Kidney (tissue), 14 donors: ENCODE results near the gene FUBP3. TPM values are rescaled to one million over a fixed set of nuclear protein-coding genes. Genes with fewer than 3 reads are reported as not detected.

Experiments used
- DNase-seq, 5 donors: peaks; one replicate each; pipeline ENCODE4 v3.0.0-alpha.2; 2013 to 2020
- FAIRE-seq: peaks from 2 replicates; lab custom pipeline; 2012; peaks lifted over from hg19 to GRCh38; lab: Jason Lieb, UNC
- H3K27ac ChIP-seq, 2 donors: one replicate each; pipeline ENCODE4 v1.7.0; 2013; ENCODE audit warnings: low read depth in 2 of 2, low read length in 2 of 2, inconsistent platforms in 1 of 2
- H3K27me3 ChIP-seq: one replicate; pipeline ENCODE4 v1.7.1; 2013; ENCODE audit warnings: low read length, inconsistent platforms; ENCODE audit not compliant: control insufficient read depth, insufficient read depth
- H3K36me3 ChIP-seq, 3 donors: one replicate each; pipeline versions ENCODE4 v1.7.0 to v1.7.1; 2013; ENCODE audit warnings: low read length in 3 of 3, control low read depth in 1 of 3, inconsistent platforms in 1 of 3; ENCODE audit not compliant: insufficient read depth in 3 of 3, control insufficient read depth in 2 of 3
- H3K4me1 ChIP-seq, 3 donors: one replicate each; pipeline versions ENCODE4 v1.7.0 to v1.7.1; 2013; ENCODE audit warnings: low read length in 3 of 3, inconsistent platforms in 1 of 3, low read depth in 1 of 3; ENCODE audit not compliant: control insufficient read depth in 2 of 3, insufficient read depth in 2 of 3
- H3K4me3 ChIP-seq, 3 donors: one replicate each; pipeline versions ENCODE4 v1.7.0 to v1.8.1; 2013; ENCODE audit warnings: low read length in 3 of 3, control low read depth in 1 of 3, inconsistent platforms in 1 of 3
- H3K9ac ChIP-seq, 3 donors: one replicate each; pipeline versions ENCODE4 v1.7.0 to v1.7.1; 2013; ENCODE audit warnings: low read length in 3 of 3, control low read depth in 1 of 3, inconsistent platforms in 1 of 3
- H3K9me3 ChIP-seq, 3 donors: one replicate each; pipeline versions ENCODE4 v1.7.0 to v1.7.1; 2013; ENCODE audit warnings: low read length in 3 of 3, control low read depth in 1 of 3, inconsistent platforms in 1 of 3; ENCODE audit not compliant: control insufficient read depth in 2 of 3, insufficient read depth in 1 of 3
- CTCF ChIP-seq: IDR thresholded peaks from 3 replicates; pipeline ENCODE4 v1.5.1; 2012; ENCODE audit warnings: mild to moderate bottlenecking, moderate library complexity, borderline replicate concordance; ENCODE audit not compliant: insufficient read depth; ENCODE audit errors: extremely low read depth
- intact Hi-C: fragments of 100-400 bp; cut with DNase I; formaldehyde crosslinking; loops from one replicate; pipeline ENCODE4 v1.11.1; 2022
- polyA plus RNA-seq: library from polyadenylated mRNA; stranded (reverse); fragments of 350-450 nt; fragmentation: Illumina TruSeq; extraction: RNeasy Lipid Tissue Mini Kit (QIAGEN cat#74804); gene quantifications from one replicate; pipeline ENCODE4 v1.2.3, GENCODE V29; 2014; ENCODE audit warnings: low read depth, low replicate concordance; ENCODE audit not compliant: insufficient read depth
- total RNA-seq: library from RNA; stranded (reverse); fragmentation: NEBNext Ultra II Directional; extraction: Animal tissue kit (Norgen Biotek cat#: 25700); gene quantifications from one replicate; pipeline ENCODE4 v1.2.1, GENCODE V29; 2021
- donor health status: control.
- donor health status: control.
- donor health status: control.
- donor health status: control.
- donor health status: control.
- donor health status: DM: yes; HTN: yes; CAD: no.
- donor health status: Normal renal cell carcinoma (clear cell type).

FUBP3 gene
- total and polyA plus RNA-seq, 2 donors from 2014 or later = 19.4 to 44.1 TPM

GRCh38 chr9:130639866-130640555 is 60.6 kb downstream of the FUBP3 start:
- Histone ChIP-seq H3K27ac (no peak overlapping the region), H3K9ac (no peak overlapping the region), H3K4me3 (no peak overlapping the region), H3K36me3 (peaks cover 0 to 5% (median 0%) of the 10 kb centered on the region in 3 donors), H3K27me3 (no peaks in the 10 kb centered on the region), H3K4me1 (no peaks in the 10 kb centered on the region), H3K9me3 (no peaks in the 10 kb centered on the region)
- peak in 1 of 5 donors; percentile 52 for DNase-seq
- intact Hi-C loops = no loop called here
- no peak for TF ChIP-seq CTCF
- FAIRE-seq = no peak

- Histone ChIP-seq H3K4me1 (no peaks in the 10 kb centered on the region), H3K4me3 (no peak overlapping the region), H3K9ac (no peak overlapping the region), H3K27ac (no peak overlapping the region), H3K27me3 (no peaks in the 10 kb centered on the region), H3K9me3 (peaks cover 0 to under 1% (median 0%) of the 10 kb centered on the region in 3 donors), H3K36me3 (peaks cover 0 to 5% (median 0%) of the 10 kb centered on the region in 3 donors)
- peak in 1 of 5 donors; percentile 39 for DNase-seq
- no peak for TF ChIP-seq CTCF
- intact Hi-C loops = no loop called here
- no peak for FAIRE-seq
Observed at GRCh38 chr9:130640681-130641080, 61.3 kb downstream of the FUBP3 start.

GRCh38 chr9:130642926-130643325 is 63.5 kb downstream of the FUBP3 start:
- Histone ChIP-seq H3K4me1 (no peaks in the 10 kb centered on the region), H3K27ac (no peak overlapping the region), H3K9ac (no peak overlapping the region), H3K27me3 (no peaks in the 10 kb centered on the region), H3K9me3 (peaks cover 0 to 4% (median 2%) of the 10 kb centered on the region in 3 donors), H3K36me3 (no peaks in the 10 kb centered on the region), H3K4me3 (no peak overlapping the region)
- FAIRE-seq (no peak), DNase-seq (peak in 1 of 5 donors; percentile 52)
- intact Hi-C loops = no loop called here
- no peak for TF ChIP-seq CTCF
